ENCODE results near the gene LYPD6B. TPM values are rescaled to one million over a fixed set of nuclear protein-coding genes. Genes with fewer than 3 reads are reported as not detected.
A peak's percentile ranks its signal among the peaks of the same experiment; 100 is the strongest.

LYPD6B gene
- total RNA-seq, 2 donors from 2014 or later = 12.6 to 14.5 TPM

GRCh38 chr2:149077861-149078260, 39.4 kb downstream of the LYPD6B start:
- no peak overlapping the region for H3K27ac ChIP-seq (ENCODE audit: low read depth, low read length)
- Mint-ChIP-seq H3K9me3 (no peaks in the 10 kb centered on the region), H3K27me3 (ENCODE audit: insufficient read depth) (peaks cover 17% of the 10 kb centered on the region), H3K27ac (peak overlapping the region; percentile 80), H3K4me3 (peak overlapping the region; percentile 12), H3K4me1 (peaks cover 64% of the 10 kb centered on the region), H3K36me3 (ENCODE audit: low read depth) (no peaks in the 10 kb centered on the region)
- peaks cover 18% of the 10 kb centered on the region for H3K4me1 ChIP-seq (ENCODE audit: control insufficient read depth, insufficient read depth, low read length)
- no peaks in the 10 kb centered on the region for H3K9me3 ChIP-seq (ENCODE audit: control insufficient read depth, low read length)
- peak overlapping the region; percentile 24 for H3K9ac ChIP-seq (ENCODE audit: extremely low read depth, low read length, poor library complexity, severe bottlenecking)
- DNase-seq = peak; percentile 72
- TF ChIP-seq CTCF (conservative IDR thresholded peaks at IDR 0.05) = no peak
- H3K4me3 ChIP-seq (ENCODE audit: low read length) = peak overlapping the region; percentile 43
- WGBS, 2 experiments (ENCODE audit: insufficient coverage in 1 of 2, insufficient read length in 1 of 2) = 9 to 66% methylated on average over 1 to 3 of the region's 3 CpGs
- H3K36me3 ChIP-seq (ENCODE audit: control insufficient read depth, insufficient read depth, low read length) = no peaks in the 10 kb centered on the region
- H3K27me3 ChIP-seq (ENCODE audit: control insufficient read depth, insufficient read depth, low read length, poor library complexity, severe bottlenecking) = peaks cover 13% of the 10 kb centered on the region

GRCh38 chr2:149080099-149080498, 41.6 kb downstream of the LYPD6B start:
- H3K9me3 ChIP-seq (ENCODE audit: control insufficient read depth, low read length) = no peaks in the 10 kb centered on the region
- DNase-seq = no peak
- peaks cover 18% of the 10 kb centered on the region for H3K4me1 ChIP-seq (ENCODE audit: control insufficient read depth, insufficient read depth, low read length)
- 95 to 100% methylated on average over 1 to 3 of the region's 3 CpGs for WGBS, 2 experiments (ENCODE audit: insufficient coverage in 1 of 2, insufficient read length in 1 of 2)
- Mint-ChIP-seq H3K9me3 (no peaks in the 10 kb centered on the region), H3K36me3 (ENCODE audit: low read depth) (no peaks in the 10 kb centered on the region), H3K4me3 (no peak overlapping the region), H3K4me1 (peaks cover 73% of the 10 kb centered on the region), H3K27ac (peak overlapping the region; percentile 16), H3K27me3 (ENCODE audit: insufficient read depth) (peaks cover 18% of the 10 kb centered on the region)
- H3K27me3 ChIP-seq (ENCODE audit: control insufficient read depth, insufficient read depth, low read length, poor library complexity, severe bottlenecking) = peaks cover 20% of the 10 kb centered on the region
- no peak overlapping the region for H3K27ac ChIP-seq (ENCODE audit: low read depth, low read length)
- H3K36me3 ChIP-seq (ENCODE audit: control insufficient read depth, insufficient read depth, low read length) = no peaks in the 10 kb centered on the region
- no peak for TF ChIP-seq CTCF (conservative IDR thresholded peaks at IDR 0.05)
- H3K9ac ChIP-seq (ENCODE audit: extremely low read depth, low read length, poor library complexity, severe bottlenecking) = no peak overlapping the region
- H3K4me3 ChIP-seq (ENCODE audit: low read length) = no peak overlapping the region

GRCh38 chr2:149080971-149081370, 42.5 kb downstream of the LYPD6B start:
- Mint-ChIP-seq H3K4me1 (peaks cover 75% of the 10 kb centered on the region), H3K36me3 (ENCODE audit: low read depth) (no peaks in the 10 kb centered on the region), H3K9me3 (no peaks in the 10 kb centered on the region), H3K27me3 (ENCODE audit: insufficient read depth) (peaks cover 25% of the 10 kb centered on the region), H3K4me3 (no peak overlapping the region), H3K27ac (no peak overlapping the region)
- TF ChIP-seq CTCF (conservative IDR thresholded peaks at IDR 0.05) = no peak
- Histone ChIP-seq H3K9me3 (ENCODE audit: control insufficient read depth, low read length) (no peaks in the 10 kb centered on the region), H3K27me3 (ENCODE audit: control insufficient read depth, insufficient read depth, low read length, poor library complexity, severe bottlenecking) (peaks cover 29% of the 10 kb centered on the region), H3K9ac (ENCODE audit: extremely low read depth, low read length, poor library complexity, severe bottlenecking) (no peak overlapping the region), H3K4me1 (ENCODE audit: control insufficient read depth, insufficient read depth, low read length) (peaks cover 18% of the 10 kb centered on the region), H3K36me3 (ENCODE audit: control insufficient read depth, insufficient read depth, low read length) (no peaks in the 10 kb centered on the region), H3K4me3 (ENCODE audit: low read length) (no peak overlapping the region), H3K27ac (ENCODE audit: low read depth, low read length) (no peak overlapping the region)
- DNase-seq = peak; percentile 70
- WGBS, 2 experiments (ENCODE audit: insufficient coverage in 1 of 2, insufficient read length in 1 of 2) = 7 to 40% methylated on average over 1 of the region's 1 CpG
